NCI-H345 (cell line): Measurements from ENCODE around the gene NR1H3.
"Not testable (repeated sequence)": the region's sequence is repeated elsewhere in the genome, so short reads cannot be mapped to it uniquely, and the experiment has no call there.

Experiments used
- DNase-seq: peaks from one replicate; lab custom pipeline; 2025; lab: John Stamatoyannopoulos, UW

Gene NR1H3

DNA sequence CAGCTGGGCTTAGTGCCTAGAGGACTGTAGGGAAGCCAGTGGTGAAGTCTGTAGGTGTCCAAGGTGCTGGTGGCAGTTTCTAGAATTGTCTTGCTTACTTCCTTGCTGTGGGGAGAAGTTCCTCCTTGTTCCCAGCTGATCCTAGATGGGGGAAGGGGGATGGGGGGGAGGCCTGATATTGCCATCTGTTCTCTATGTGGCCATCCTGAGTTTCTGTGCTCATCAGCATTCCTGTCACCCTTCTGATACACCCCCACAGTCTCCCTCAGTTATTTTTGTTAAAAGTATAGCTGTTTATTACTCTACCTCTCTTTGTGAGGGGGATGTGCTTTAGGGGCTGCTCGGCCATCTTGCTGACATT, 48.7 kb downstream of the NR1H3 start:
- no peak for DNase-seq

- no peak for DNase-seq
Observed at GRCh38 chr11:47308050-47308823, 50.4 kb downstream of the NR1H3 start.

DNA sequence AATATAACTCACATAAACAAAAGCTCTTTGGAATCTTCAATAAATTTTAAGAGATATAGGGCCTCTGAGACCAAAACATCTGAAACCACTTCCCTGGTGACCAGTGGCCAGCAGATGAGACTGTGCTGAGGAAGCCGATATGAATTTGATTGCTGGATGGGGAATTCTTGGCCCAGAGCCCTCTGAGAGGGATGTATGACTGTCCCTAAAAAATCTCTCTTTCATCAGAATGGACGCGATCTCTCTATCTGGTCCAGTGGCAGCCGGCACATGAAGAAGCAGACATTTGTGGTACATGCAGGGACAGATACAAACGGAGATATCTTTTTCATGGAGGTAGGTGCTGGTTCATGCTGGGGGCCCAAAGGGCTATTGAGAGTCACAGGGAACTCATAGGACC, 57.2 kb downstream of the NR1H3 start:
- no peak for DNase-seq

DNA sequence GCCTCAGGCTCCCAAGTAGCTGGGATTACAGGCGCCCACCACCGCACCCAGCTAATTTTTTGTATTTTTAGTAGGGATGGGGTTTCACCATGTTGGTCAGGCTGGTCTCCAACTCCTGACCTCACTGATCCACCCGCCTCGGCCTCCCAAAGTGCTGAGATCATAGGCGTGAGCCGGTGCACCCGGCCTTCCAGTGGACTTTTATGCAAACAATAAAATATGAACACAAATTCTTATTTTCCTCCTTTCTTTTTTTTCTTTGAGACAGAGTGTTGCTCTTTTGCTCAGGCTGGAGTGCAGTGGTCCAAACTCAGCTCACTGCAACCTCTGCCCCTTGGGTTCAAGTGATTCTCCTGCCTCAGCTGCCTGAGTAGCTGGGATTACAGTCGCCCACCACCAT, 58.7 kb downstream of the NR1H3 start:
- DNase-seq = not testable (repeated sequence)

GRCh38 chr11:47317064-47317828, 59.5 kb downstream of the NR1H3 start:
- no peak for DNase-seq

GRCh38 chr11:47318166-47318565, 60.4 kb downstream of the NR1H3 start:
- no peak for DNase-seq
